ENCODE results near the gene SGO1.
A peak's percentile ranks its signal among the peaks of the same experiment; 100 is the strongest.

Gene SGO1

GRCh38 chr3:20185679-20186599 is at the start of gene SGO1:
Gene SGO1, minus strand, starts transcription at chr3:20186206. Its CDS starts 2,179 bp downstream, at chr3:20184027.
- no peak for TF ChIP-seq CTCF (conservative IDR thresholded peaks at IDR 0.05; ENCODE audit: low read depth, low read length)
- peak within 1 kb of the TSS; percentile 80 for H3K4me3 ChIP-seq (ENCODE audit: low read length)
- peak; percentile 92 for DNase-seq (ENCODE audit: low read depth)

- no peak for DNase-seq (ENCODE audit: low read depth)
- TF ChIP-seq CTCF (conservative IDR thresholded peaks at IDR 0.05; ENCODE audit: low read depth, low read length) = no peak
- no peak overlapping the region for H3K4me3 ChIP-seq (ENCODE audit: low read length)
Measured at GRCh38 chr3:20235796-20236195, 49.8 kb upstream of the SGO1 start.

GRCh38 chr3:20232906-20233780 is 47.1 kb upstream of the SGO1 start:
- H3K4me3 ChIP-seq (ENCODE audit: low read length) = no peak overlapping the region
- TF ChIP-seq CTCF (conservative IDR thresholded peaks at IDR 0.05; ENCODE audit: low read depth, low read length) = no peak
- no peak for DNase-seq (ENCODE audit: low read depth)

- H3K4me3 ChIP-seq (ENCODE audit: low read length) = no peak overlapping the region
- DNase-seq (ENCODE audit: low read depth) = no peak
- no peak for TF ChIP-seq CTCF (conservative IDR thresholded peaks at IDR 0.05; ENCODE audit: low read depth, low read length)
Measured at GRCh38 chr3:20230954-20231353, 44.9 kb upstream of the SGO1 start.

GRCh38 chr3:20225769-20226168 is 39.8 kb upstream of the SGO1 start:
- peak; percentile 31 for DNase-seq (ENCODE audit: low read depth)
- TF ChIP-seq CTCF (conservative IDR thresholded peaks at IDR 0.05; ENCODE audit: low read depth, low read length) = peak; percentile 59

GRCh38 chr3:20222274-20222673 is 36.3 kb upstream of the SGO1 start:
- TF ChIP-seq CTCF (conservative IDR thresholded peaks at IDR 0.05; ENCODE audit: low read depth, low read length) = no peak
- DNase-seq (ENCODE audit: low read depth) = no peak
- H3K4me3 ChIP-seq (ENCODE audit: low read length) = no peak overlapping the region

More at GRCh38 chr3:20225769-20226168, 39.8 kb upstream of the SGO1 start:
- H3K4me3 ChIP-seq (ENCODE audit: low read length) = no peak overlapping the region
